ENCODE measurements around the gene SNAPC5. TPM values are rescaled to one million over a fixed set of nuclear protein-coding genes. Genes with fewer than 3 reads are reported as not detected.
"Not testable (repeated sequence)": the region's sequence is repeated elsewhere in the genome, so short reads cannot be mapped to it uniquely, and the experiment has no call there.

SNAPC5 gene
- polyA plus RNA-seq, 3 donors: 15.6 to 32.5 (median 30.2) TPM

- no peaks in the 10 kb centered on the region for H3K9me3 Mint-ChIP-seq
- H3K27me3 Mint-ChIP-seq (ENCODE audit: low read depth in 3 of 3): peaks cover 0 to 2% (median 0%) of the 10 kb centered on the region in 3 donors
- Histone ChIP-seq H3K9ac (ENCODE audit: insufficient read depth, low read length, poor library complexity, severe bottlenecking) (peak overlapping the region; percentile 83), H3K36me3 (replicated peaks in 1 of 2; ENCODE audit: control insufficient read depth in 1 of 2, insufficient read depth in 2 of 2, low read length in 2 of 2) (peaks cover 42 to 45% of the 10 kb centered on the region in 2 donors), H3K9me3 (replicated peaks in 1 of 2; ENCODE audit: control insufficient read depth in 1 of 2, insufficient read depth in 1 of 2, low read length in 2 of 2) (no peaks in the 10 kb centered on the region), H3K4me1 (ENCODE audit: control insufficient read depth in 1 of 2, insufficient read depth in 2 of 2, low read length in 2 of 2) (peaks cover 25 to 40% of the 10 kb centered on the region in 2 donors), H3K79me2 (ENCODE audit: insufficient read depth, low read length) (peaks cover 73% of the 10 kb centered on the region), H3K4me2 (replicated peaks; ENCODE audit: extremely low read depth, low read length, poor library complexity, severe bottlenecking) (peak overlapping the region; percentile 99), H3K27me3 (ENCODE audit: control insufficient read depth in 2 of 2, insufficient read depth in 2 of 2, low read length in 2 of 2) (no peaks in the 10 kb centered on the region), H3K27ac (ENCODE audit: low read depth in 1 of 2, low read length in 2 of 2) (peak overlapping the region; percentile 88 to 92), H3K4me3 (replicated peaks in 1 of 3; ENCODE audit: low read depth in 2 of 3, low read length in 3 of 3) (peak overlapping the region; percentile 92 to 98 (median 97)), H4K20me1 (ENCODE audit: insufficient read depth, low read length) (peaks cover 44% of the 10 kb centered on the region), H2AFZ (ENCODE audit: insufficient read depth, low read depth, low read length, poor library complexity, severe bottlenecking) (peak overlapping the region; percentile 97)
- intact Hi-C loops (cut with micrococcal nuclease): loop anchor here in 1 of 2 donors (5.0 kb wide), 1 partner anchor 117 kb away; the partner anchor contains the start of gene MAP2K1
- TF ChIP-seq CTCF (IDR thresholded peaks at IDR 0.05): no peak
- 0% methylated on average over 2 of the region's 12 CpGs for WGBS (ENCODE audit: insufficient coverage)
- peaks cover 41 to 45% of the 10 kb centered on the region in 2 donors for H3K36me3 Mint-ChIP-seq
- H3K4me1 Mint-ChIP-seq: peaks cover 30% of the 10 kb centered on the region
- H3K27ac Mint-ChIP-seq: peak overlapping the region; percentile 94 to 99 (median 97)
- DNase-seq: no peak
- H3K4me3 Mint-ChIP-seq: peak overlapping the region; percentile 100
Measured at GRCh38 chr15:66503780-66504562, 6.4 kb upstream of the SNAPC5 start.

- peaks cover 25 to 40% of the 10 kb centered on the region in 2 donors for H3K4me1 ChIP-seq (ENCODE audit: control insufficient read depth in 1 of 2, insufficient read depth in 2 of 2, low read length in 2 of 2)
- H2AFZ ChIP-seq (ENCODE audit: insufficient read depth, low read depth, low read length, poor library complexity, severe bottlenecking); H3K9ac ChIP-seq (ENCODE audit: insufficient read depth, low read length, poor library complexity, severe bottlenecking); H3K9me3 Mint-ChIP-seq; H3K4me3 Mint-ChIP-seq; H3K27me3 ChIP-seq (ENCODE audit: control insufficient read depth in 2 of 2, insufficient read depth in 2 of 2, low read length in 2 of 2); H3K9me3 ChIP-seq (replicated peaks in 1 of 2; ENCODE audit: control insufficient read depth in 1 of 2, insufficient read depth in 1 of 2, low read length in 2 of 2); DNase-seq; H3K27me3 Mint-ChIP-seq (ENCODE audit: low read depth in 3 of 3): not testable (repeated sequence)
- peaks cover 52% of the 10 kb centered on the region for H4K20me1 ChIP-seq (ENCODE audit: insufficient read depth, low read length)
- H3K36me3 ChIP-seq (replicated peaks in 1 of 2; ENCODE audit: control insufficient read depth in 1 of 2, insufficient read depth in 2 of 2, low read length in 2 of 2): peaks cover 51 to 53% of the 10 kb centered on the region in 2 donors
- peak overlapping the region; percentile 99 for H3K4me2 ChIP-seq (replicated peaks; ENCODE audit: extremely low read depth, low read length, poor library complexity, severe bottlenecking)
- peak overlapping the region in 1 of 3 experiments; percentile 97 for H3K4me3 ChIP-seq (replicated peaks in 1 of 3; ENCODE audit: low read depth in 2 of 3, low read length in 3 of 3)
- peaks cover 73% of the 10 kb centered on the region for H3K79me2 ChIP-seq (ENCODE audit: insufficient read depth, low read length)
- intact Hi-C loops (cut with micrococcal nuclease): loop anchor here in 1 of 2 donors (5.0 kb wide), 1 partner anchor 116 kb away; the partner anchor contains the start of gene MAP2K1
- WGBS (ENCODE audit: insufficient coverage): 87% methylated on average over 3 of the region's 13 CpGs
- peak overlapping the region in 6 of 7 donors; percentile 4 to 86 (median 60) for H3K27ac Mint-ChIP-seq
- H3K27ac ChIP-seq (ENCODE audit: low read depth in 1 of 2, low read length in 2 of 2): peak overlapping the region in 1 of 2 donors; percentile 88
- peaks cover 33% of the 10 kb centered on the region for H3K4me1 Mint-ChIP-seq
- peaks cover 49 to 51% of the 10 kb centered on the region in 2 donors for H3K36me3 Mint-ChIP-seq
Measured at GRCh38 chr15:66503041-66503648, 5.6 kb upstream of the SNAPC5 start.

Data from CD14-positive monocyte (primary cell).